SK-N-SH (cell line): ENCODE results near the gene SLC45A3. TPM values are rescaled to one million over a fixed set of nuclear protein-coding genes. Genes with fewer than 3 reads are reported as not detected.

Experiments used
- CTCF ChIA-PET: fragments of 300-600, 350-600 bp; formaldehyde crosslinking; extraction: SDS; loops from one replicate; lab custom pipeline; 2021; lab: Yijun Ruan, JAX
- POLR2A ChIA-PET: fragments of 350-600 bp; sonication (Branson Sonifier 250); formaldehyde crosslinking; extraction: SDS; loops from one replicate; lab custom pipeline; 2020; ENCODE audit warnings: antibody characterized with exemption, inconsistent platforms; lab: Yijun Ruan, JAX
- DNase-seq: peaks from one replicate; pipeline ENCODE4 v3.0.0; 2012
- H2AFZ ChIP-seq: fragments of 200-600 bp; sonication (generic); 2 replicates; pipeline ENCODE4 v1.8.1; 2016; ENCODE audit warnings: antibody characterized with exemption, mild to moderate bottlenecking, low read depth
- H3F3A ChIP-seq: fragments of 200-600 bp; sonication (generic); replicated peaks from 2 replicates; pipeline ENCODE3; 2016; ENCODE audit warnings: antibody characterized with exemption, mild to moderate bottlenecking; ENCODE audit not compliant: insufficient read depth
- H3K27ac ChIP-seq, 2 experiments: fragments of 200-500 bp in 1 of 2; fragments of 200-600 bp in 1 of 2; sonication (Bioruptor generic) in 1 of 2; sonication (generic), shearing (Covaris generic) in 1 of 2; 2 replicates each; pipeline versions ENCODE4 v1.5.1 to v1.6.1; 2014 to 2016; ENCODE audit warnings: low read depth in 2 of 2, inconsistent platforms in 1 of 2, low read length in 1 of 2, mild to moderate bottlenecking in 1 of 2, mixed read lengths in 1 of 2
- H3K27me3 ChIP-seq: fragments of 200-600 bp; sonication (generic), shearing (Covaris generic); 2 replicates; pipeline ENCODE4 v1.6.1; 2016; ENCODE audit warnings: mixed run types; ENCODE audit not compliant: insufficient read depth
- H3K36me3 ChIP-seq, 2 experiments: fragments of 200-500 bp in 1 of 2; fragments of 200-600 bp in 1 of 2; sonication (Bioruptor generic) in 1 of 2; sonication (generic) in 1 of 2; replicated peaks in 1 of 2; 2 replicates each; pipeline versions ENCODE3 to v1.5.1; 2014 to 2016; ENCODE audit warnings: low read length in 1 of 2, mild to moderate bottlenecking in 1 of 2; ENCODE audit not compliant: insufficient read depth in 2 of 2, control insufficient read depth in 1 of 2
- H3K4me1 ChIP-seq, 2 experiments: fragments of 200-500 bp in 1 of 2; fragments of 200-600 bp in 1 of 2; sonication (Bioruptor generic) in 1 of 2; sonication (generic), shearing (Covaris generic) in 1 of 2; 2 replicates each; pipeline versions ENCODE4 v1.5.1 to v1.6.1; 2014 to 2016; ENCODE audit warnings: low read depth in 1 of 2, low read length in 1 of 2, mixed run types in 1 of 2; ENCODE audit not compliant: insufficient read depth in 2 of 2, control insufficient read depth in 1 of 2
- H3K4me2 ChIP-seq: fragments of 200-600 bp; sonication (generic), shearing (Covaris generic); 2 replicates; pipeline ENCODE4 v1.6.1; 2017; ENCODE audit warnings: mixed run types
- H3K4me3 ChIP-seq, 2 experiments: fragments of 200-500 bp in 1 of 2; fragments of 200-600 bp in 1 of 2; sonication (Bioruptor generic) in 1 of 2; sonication (generic), shearing (Covaris generic) in 1 of 2; 2 replicates each; pipeline versions ENCODE4 v1.5.1 to v1.8.1; 2014 to 2016; ENCODE audit warnings: low read depth in 2 of 2, inconsistent platforms in 1 of 2, low read length in 1 of 2, mild to moderate bottlenecking in 1 of 2, mixed read lengths in 1 of 2, moderate library complexity in 1 of 2
- H3K79me2 ChIP-seq: fragments of 200-600 bp; sonication (generic); 2 replicates; pipeline ENCODE4 v1.8.1; 2017; ENCODE audit warnings: mild to moderate bottlenecking; ENCODE audit not compliant: insufficient read depth
- H3K9ac ChIP-seq: fragments of 200-600 bp; sonication (generic); 2 replicates; pipeline ENCODE4 v1.6.1; 2017; ENCODE audit warnings: mixed run types
- H3K9me2 ChIP-seq: fragments of 200-600 bp; sonication (generic); 2 replicates; pipeline ENCODE4 v1.6.1; 2017; ENCODE audit warnings: mixed run types
- H3K9me3 ChIP-seq: fragments of 200-600 bp; sonication (generic); 2 replicates; pipeline ENCODE4 v1.6.1; 2017; ENCODE audit warnings: mixed run types, mild to moderate bottlenecking, moderate library complexity
- H4K20me1 ChIP-seq: fragments of 200-600 bp; sonication (generic); 2 replicates; pipeline ENCODE4 v1.6.1; 2017; ENCODE audit warnings: mild to moderate bottlenecking, mixed run types; ENCODE audit not compliant: insufficient read depth
- CTCF ChIP-seq: fragments of 200-600 bp; sonication (generic); IDR thresholded peaks from 2 replicates; pipeline ENCODE4 v1.6.1; 2017; ENCODE audit warnings: antibody characterized with exemption, mild to moderate bottlenecking, moderate library complexity
- EP300 ChIP-seq, 2 experiments: IDR thresholded peaks; 2 replicates each; pipeline versions ENCODE4 v1.4.0 to v1.6.1; 2012; ENCODE audit warnings: borderline replicate concordance in 1 of 2, low read depth in 1 of 2, low read length in 1 of 2
- FOSL2 ChIP-seq: IDR thresholded peaks from 2 replicates; pipeline ENCODE4 v1.4.0; 2012; ENCODE audit warnings: low read depth, mild to moderate bottlenecking, moderate library complexity, borderline replicate concordance
- FOXJ3 ChIP-seq: sonication (generic); formaldehyde crosslinking; IDR thresholded peaks from 2 replicates; pipeline ENCODE4 v1.5.1; 2020; ENCODE audit warnings: mild to moderate bottlenecking, missing genetic modification reagents
- GABPA ChIP-seq: IDR thresholded peaks from 2 replicates; pipeline ENCODE4 v1.4.0; 2012; ENCODE audit warnings: low read depth, mild to moderate bottlenecking
- JUND ChIP-seq: IDR thresholded peaks from 2 replicates; pipeline ENCODE4 v1.4.0; 2012
- MXI1 ChIP-seq: IDR thresholded peaks from 2 replicates; pipeline ENCODE4 v1.6.1; 2012; ENCODE audit warnings: mild to moderate bottlenecking, low read depth, low read length, improper control_type of control experiment
- NFIC ChIP-seq: IDR thresholded peaks from 2 replicates; pipeline ENCODE4 v1.4.0; 2012; ENCODE audit warnings: borderline replicate concordance
- NRF1 ChIP-seq: IDR thresholded peaks from 2 replicates; pipeline ENCODE4 v1.6.1; 2012; ENCODE audit warnings: low read depth, mild to moderate bottlenecking, low read length
- RAD21 ChIP-seq: IDR thresholded peaks from 2 replicates; pipeline ENCODE4 v1.6.1; 2012; ENCODE audit warnings: mild to moderate bottlenecking, low read length
- RXRA ChIP-seq: IDR thresholded peaks from 2 replicates; pipeline ENCODE4 v1.4.0; 2012; ENCODE audit warnings: low read depth, mild to moderate bottlenecking, borderline replicate concordance
- SIN3A ChIP-seq: IDR thresholded peaks from 2 replicates; pipeline ENCODE4 v1.6.1; 2012; ENCODE audit warnings: low read depth, mild to moderate bottlenecking, low read length, moderate library complexity, borderline replicate concordance
- TAF1 ChIP-seq: IDR thresholded peaks from 2 replicates; pipeline ENCODE4 v1.6.1; 2012; ENCODE audit warnings: low read depth, mild to moderate bottlenecking, low read length, moderate library complexity, borderline replicate concordance
- YY1 ChIP-seq: IDR thresholded peaks from 2 replicates; pipeline ENCODE4 v1.4.0; 2012; ENCODE audit warnings: low read depth, mild to moderate bottlenecking
- WGBS: methylation state at CpG from one replicate; pipeline ENCODE4 v1.1.6; 2017; ENCODE audit warnings: low lambda C conversion rate; 5-methylcytosine and 5-hydroxymethylcytosine counted together
- polyA plus RNA-seq, 3 experiments: library from polyadenylated mRNA; depleted of rRNA; stranded (reverse); fragments of >200 nt; gene quantifications; 2 replicates each; pipeline ENCODE4 v1.2.3, GENCODE V29; 2012
- TF ChIP-seq, protein P1 (sequence below): IDR thresholded peaks from 2 replicates; pipeline ENCODE4 v1.4.0; 2012; ENCODE audit warnings: low read depth
- TF ChIP-seq, protein P2 (sequence below): fragments of 150-350 bp; IDR thresholded peaks from 2 replicates; pipeline ENCODE4 v1.6.1; 2016; ENCODE audit warnings: mild to moderate bottlenecking, low read depth, low read length

The SLC45A3 gene
- polyA plus RNA-seq, 1 of the 3 experiments (the other 2 are of a cell fraction): 4.6 TPM

DNA sequence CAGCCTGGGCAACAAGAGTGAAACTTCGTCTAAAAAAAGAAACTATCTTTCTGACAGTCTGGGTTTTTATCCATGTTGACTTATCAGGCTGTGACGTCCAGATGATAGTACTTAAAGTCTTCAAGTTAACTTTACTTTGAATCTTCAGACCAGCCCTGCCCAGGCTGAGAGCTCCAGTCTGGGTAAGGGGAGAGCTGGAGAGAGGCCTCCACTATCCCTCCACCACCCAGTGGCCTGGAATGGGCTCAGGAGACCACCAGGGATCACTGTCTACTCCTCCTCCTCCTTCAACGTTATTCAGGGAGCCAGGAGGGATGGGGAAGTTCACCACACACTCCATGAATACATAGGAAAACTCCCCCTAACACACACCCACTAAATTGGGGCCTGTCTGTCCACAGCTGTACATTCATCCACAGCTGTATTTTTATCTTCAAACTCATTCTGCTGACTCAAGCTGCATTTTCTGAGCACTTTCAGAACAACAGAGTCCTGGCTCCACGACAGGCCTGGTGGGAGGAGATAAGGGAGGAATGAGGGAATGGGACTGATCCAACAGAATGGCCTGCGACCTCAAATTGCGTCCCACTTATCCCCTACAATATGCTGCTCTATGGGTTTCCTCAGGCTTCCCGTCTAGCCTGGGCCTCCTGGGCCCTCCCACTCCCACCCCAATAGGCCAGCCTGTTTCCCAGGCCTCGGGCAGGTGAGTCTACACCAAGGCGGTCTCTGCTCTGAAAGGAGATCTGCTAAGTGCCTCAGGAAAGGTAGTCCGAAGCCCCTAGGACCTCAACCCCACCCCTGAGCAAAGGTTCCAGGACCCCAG, 1.8 kb downstream of the SLC45A3 start:
- POLR2A ChIA-PET: no interaction called here

DNA sequence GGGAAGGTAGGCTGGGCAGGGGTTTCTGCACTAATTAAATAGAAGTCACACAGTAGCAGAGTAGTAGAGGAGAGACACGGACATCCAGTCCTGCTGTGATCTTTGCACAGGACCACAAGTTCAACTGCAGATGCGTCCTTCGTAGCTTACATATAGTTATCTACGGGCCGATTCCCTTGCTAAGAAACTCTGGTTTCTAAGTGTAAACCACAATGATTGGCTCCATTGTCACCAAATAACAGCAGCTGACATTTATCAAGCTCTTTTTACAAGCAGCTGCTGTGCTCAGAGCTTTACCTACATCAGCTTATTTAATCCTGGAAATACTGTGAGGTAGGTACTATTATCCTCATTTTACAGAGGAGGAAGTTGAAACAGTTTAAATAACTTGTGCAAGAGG, 3.1 kb downstream of the SLC45A3 start:
- WGBS: 79% methylated on average over 5 of the region's 5 CpGs
- no peak overlapping the region for H3K9ac ChIP-seq
- no peaks in the 10 kb centered on the region for H3K36me3 ChIP-seq
- no peak for DNase-seq
- no peaks in the 10 kb centered on the region for H3F3A ChIP-seq
- peaks cover 34% of the 10 kb centered on the region for H3K79me2 ChIP-seq
- ChIA-PET POLR2A (interaction anchor here (1.3 kb wide), 1 partner anchor 12 kb away, joined by 3 read pairs; no protein-coding TSS in a partner anchor), CTCF (interaction anchor here (0.6 to 18.5 kb wide), 7 partner anchors 11 to 189 kb away, joined by 3 to 214 read pairs (median 4); no protein-coding TSS in a partner anchor)
- no peak overlapping the region for H3K27ac ChIP-seq
- no peak overlapping the region for H2AFZ ChIP-seq
- H3K4me3 ChIP-seq: no peak overlapping the region
- no peaks in the 10 kb centered on the region for H3K9me3 ChIP-seq
- peaks cover 8 to 12% of the 10 kb centered on the region in 2 experiments; a peak in 1 of 4 replicates for H3K4me1 ChIP-seq
- H3K4me2 ChIP-seq: no peak overlapping the region
- TF ChIP-seq SIN3A (no peak), JUND (no peak), TAF1 (no peak)
- no peaks in the 10 kb centered on the region for H4K20me1 ChIP-seq
- H3K27me3 ChIP-seq: no peaks in the 10 kb centered on the region
- no peaks in the 10 kb centered on the region for H3K9me2 ChIP-seq

More for the DNA sequence above, 1.8 kb downstream of the SLC45A3 start:
- Histone ChIP-seq H3K9ac (no peak overlapping the region), H3K27ac (no peak overlapping the region), H3K9me2 (no peaks in the 10 kb centered on the region), H3F3A (no peaks in the 10 kb centered on the region), H2AFZ (no peak overlapping the region), H3K79me2 (peaks cover 34% of the 10 kb centered on the region), H3K36me3 (no peaks in the 10 kb centered on the region), H3K27me3 (no peaks in the 10 kb centered on the region), H3K4me2 (peak overlapping the region; percentile 97), H3K9me3 (no peaks in the 10 kb centered on the region), H3K4me1 (peaks cover 8 to 12% of the 10 kb centered on the region in 2 experiments; a peak in 1 of 4 replicates), H4K20me1 (no peaks in the 10 kb centered on the region), H3K4me3 (peak overlapping the region; percentile 70 to 78; a peak in 2 of 4 replicates)
- 79% methylated on average over 8 of the region's 10 CpGs for WGBS
- no peak for TF ChIP-seq FOXJ3 (CRISPR knock-in tag)
- TF ChIP-seq NFIC: no peak
- no peak for TF ChIP-seq GABPA
- TF ChIP-seq MXI1: no peak
- DNase-seq: no peak
- CTCF ChIA-PET: interaction anchor here (0.9 to 18.5 kb wide), 6 partner anchors 18 to 299 kb away, joined by 3 to 214 read pairs (median 7); no protein-coding TSS in a partner anchor

DNA sequence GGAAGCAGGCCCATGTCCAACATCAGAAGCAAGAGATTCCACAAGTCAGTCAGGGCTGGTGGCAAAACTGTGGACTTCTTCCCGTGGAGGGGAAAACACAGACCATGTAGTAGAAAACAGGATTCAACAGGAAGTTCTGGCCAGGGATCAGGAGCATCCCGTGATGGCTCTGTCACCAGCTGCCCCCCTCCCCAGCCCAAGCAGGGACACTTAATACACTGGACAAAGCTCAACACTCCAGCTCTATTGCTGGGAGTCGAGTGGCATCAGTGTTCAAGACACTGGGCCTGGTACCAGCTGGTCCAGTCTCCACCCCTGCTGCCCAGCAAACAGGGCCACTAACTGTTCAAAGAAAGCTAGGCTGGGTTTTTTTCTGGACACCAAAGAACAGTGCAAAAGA, 3.7 kb downstream of the SLC45A3 start:
- peaks cover 8 to 12% of the 10 kb centered on the region in 2 experiments; a peak in 1 of 4 replicates for H3K4me1 ChIP-seq
- H3K36me3 ChIP-seq: no peaks in the 10 kb centered on the region
- H3F3A ChIP-seq: no peaks in the 10 kb centered on the region
- H3K79me2 ChIP-seq: peaks cover 34% of the 10 kb centered on the region
- H3K27me3 ChIP-seq: no peaks in the 10 kb centered on the region
- H3K9me3 ChIP-seq: no peaks in the 10 kb centered on the region
- ChIA-PET CTCF (interaction anchor here (0.6 to 18.5 kb wide), 6 partner anchors 10 to 188 kb away, joined by 3 to 214 read pairs (median 6); no protein-coding TSS in a partner anchor), POLR2A (interaction anchor here (1.3 kb wide), 1 partner anchor 13 kb away, joined by 3 read pairs; no protein-coding TSS in a partner anchor)
- H3K9me2 ChIP-seq: no peaks in the 10 kb centered on the region
- no peak overlapping the region for H2AFZ ChIP-seq
- no peak overlapping the region for H3K4me3 ChIP-seq
- no peak overlapping the region for H3K27ac ChIP-seq
- no peak overlapping the region for H3K4me2 ChIP-seq
- H4K20me1 ChIP-seq: no peaks in the 10 kb centered on the region
- TF ChIP-seq CTCF (no peak), FOXJ3 (CRISPR knock-in tag) (no peak), EP300 (IDR thresholded peaks at IDR 0.05; ENCODE audit: borderline replicate concordance in 1 of 2, low read depth in 1 of 2, low read length in 1 of 2) (no peak), FOSL2 (no peak), RXRA (no peak), NRF1 (no peak), TAF1 (no peak), RAD21 (no peak), YY1 (no peak)
- TF ChIP-seq, protein P1, sequence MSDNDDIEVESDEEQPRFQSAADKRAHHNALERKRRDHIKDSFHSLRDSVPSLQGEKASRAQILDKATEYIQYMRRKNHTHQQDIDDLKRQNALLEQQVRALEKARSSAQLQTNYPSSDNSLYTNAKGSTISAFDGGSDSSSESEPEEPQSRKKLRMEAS: no peak
- TF ChIP-seq, protein P2, sequence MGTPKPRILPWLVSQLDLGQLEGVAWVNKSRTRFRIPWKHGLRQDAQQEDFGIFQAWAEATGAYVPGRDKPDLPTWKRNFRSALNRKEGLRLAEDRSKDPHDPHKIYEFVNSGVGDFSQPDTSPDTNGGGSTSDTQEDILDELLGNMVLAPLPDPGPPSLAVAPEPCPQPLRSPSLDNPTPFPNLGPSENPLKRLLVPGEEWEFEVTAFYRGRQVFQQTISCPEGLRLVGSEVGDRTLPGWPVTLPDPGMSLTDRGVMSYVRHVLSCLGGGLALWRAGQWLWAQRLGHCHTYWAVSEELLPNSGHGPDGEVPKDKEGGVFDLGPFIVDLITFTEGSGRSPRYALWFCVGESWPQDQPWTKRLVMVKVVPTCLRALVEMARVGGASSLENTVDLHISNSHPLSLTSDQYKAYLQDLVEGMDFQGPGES: no peak
- no peak for DNase-seq
- no peak overlapping the region for H3K9ac ChIP-seq
- WGBS: 86% methylated on average over 2 of the region's 3 CpGs
